Measurements from ENCODE around the gene TAF1B. TPM values are rescaled to one million over a fixed set of nuclear protein-coding genes. Genes with fewer than 3 reads are reported as not detected.

TAF1B gene
- total RNA-seq, 1 experiment from 2014 or later, result 29.9 TPM

DNA sequence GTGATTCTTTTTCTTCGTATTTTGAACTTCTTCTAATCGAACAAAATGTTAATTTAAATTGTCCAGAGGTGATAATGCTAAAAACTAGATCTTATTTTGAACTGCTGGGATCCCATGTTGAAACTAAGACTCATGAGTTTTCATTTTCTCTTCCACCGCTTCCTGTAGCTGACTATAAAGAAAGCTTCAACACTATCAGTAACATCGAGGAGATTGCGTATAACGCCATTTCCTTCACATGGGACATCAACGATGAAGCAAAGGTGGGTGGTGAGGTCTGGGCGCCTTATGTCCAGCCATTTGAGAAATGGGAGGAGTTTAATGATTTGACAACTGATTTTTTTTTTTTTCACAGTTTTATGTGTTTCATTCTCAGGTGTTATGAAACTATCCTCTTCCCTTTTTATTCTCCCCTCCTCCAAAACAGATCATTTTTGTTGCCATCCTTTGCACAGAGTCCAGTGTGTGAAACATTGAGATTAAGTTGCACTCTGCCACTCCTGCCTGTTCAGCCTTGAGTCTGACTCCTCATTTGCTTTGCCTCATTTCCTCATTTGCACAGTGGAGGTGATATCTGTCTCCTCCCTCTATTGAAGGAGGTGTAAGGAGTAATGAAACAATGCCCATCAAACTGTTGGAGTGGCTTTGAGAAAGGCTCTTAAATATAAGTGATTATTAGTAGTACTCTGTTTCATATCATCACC, 122.0 kb downstream of the TAF1B start:
- H3K79me2 ChIP-seq (ENCODE audit: insufficient read depth, low read length), result no peaks in the 10 kb centered on the region
- no peak overlapping the region for H2AFZ ChIP-seq (ENCODE audit: low read length)
- no peak overlapping the region for H3K14ac ChIP-seq (ENCODE audit: insufficient read depth, low read length)
- no peak overlapping the region for H3K23ac ChIP-seq (ENCODE audit: insufficient read length, low read depth, low read length)
- H3T11ph ChIP-seq (ENCODE audit: low read length), result no peak overlapping the region
- no peaks in the 10 kb centered on the region for H3K4me1 ChIP-seq (ENCODE audit: insufficient read depth, low read length)
- H3K27ac Mint-ChIP-seq, result no peak overlapping the region
- no peak for DNase-seq
- no peak overlapping the region for H4K91ac ChIP-seq (ENCODE audit: insufficient read length, low read depth, low read length)
- no peak overlapping the region for H3K9ac ChIP-seq (ENCODE audit: extremely low read depth, insufficient read length, low read length)
- no peak overlapping the region for H3K27ac ChIP-seq (ENCODE audit: insufficient read length, low read depth, low read length)
- H3K56ac ChIP-seq (ENCODE audit: insufficient read length, low read depth, low read length), result no peak overlapping the region
- no peaks in the 10 kb centered on the region for H3K27me3 ChIP-seq (ENCODE audit: insufficient read depth, low read length)
- no peaks in the 10 kb centered on the region for H3K27me3 Mint-ChIP-seq (ENCODE audit: low read depth)
- H3K4ac ChIP-seq (ENCODE audit: low read depth, low read length), result no peak overlapping the region
- no peak overlapping the region for H4K5ac ChIP-seq (ENCODE audit: insufficient read length, low read depth, low read length)
- no peaks in the 10 kb centered on the region for H3K9me3 Mint-ChIP-seq
- no peaks in the 10 kb centered on the region for H3K4me1 Mint-ChIP-seq
- H3K4me2 ChIP-seq (ENCODE audit: insufficient read depth, insufficient read length, low read length), result no peak overlapping the region
- no peak overlapping the region for H2AK5ac ChIP-seq (ENCODE audit: insufficient read length, low read length)
- no CpG with 5 or more reads among the region's 8 CpGs for WGBS (ENCODE audit: extremely low coverage, insufficient read length, low lambda C conversion rate)
- no peaks in the 10 kb centered on the region for H3K9me3 ChIP-seq (ENCODE audit: control insufficient read depth, low read depth, low read length)
- no peaks in the 10 kb centered on the region for H4K20me1 ChIP-seq (ENCODE audit: control insufficient read depth, insufficient read depth, insufficient read length)
- no peak overlapping the region for H4K8ac ChIP-seq (replicated peaks; ENCODE audit: insufficient read length, low read depth, low read length)
- H2BK5ac ChIP-seq (ENCODE audit: insufficient read length, low read length), result no peak overlapping the region
- no peaks in the 10 kb centered on the region; a peak in 1 of 7 replicates for H3K36me3 Mint-ChIP-seq (ENCODE audit: insufficient read depth in 1 of 3, low read depth in 3 of 3)
- no peaks in the 10 kb centered on the region for H3K79me1 ChIP-seq (ENCODE audit: insufficient read depth, low read depth, low read length, poor library complexity, severe bottlenecking)
- H2BK120ac ChIP-seq (ENCODE audit: low read depth, low read length, poor library complexity, severe bottlenecking), result no peak overlapping the region
- no peaks in the 10 kb centered on the region for H3K23me2 ChIP-seq (ENCODE audit: insufficient read length, low read depth, low read length, poor library complexity, severe bottlenecking)
- no peak overlapping the region for H2BK15ac ChIP-seq (ENCODE audit: low read depth, low read length)
- TF ChIP-seq, protein P1, sequence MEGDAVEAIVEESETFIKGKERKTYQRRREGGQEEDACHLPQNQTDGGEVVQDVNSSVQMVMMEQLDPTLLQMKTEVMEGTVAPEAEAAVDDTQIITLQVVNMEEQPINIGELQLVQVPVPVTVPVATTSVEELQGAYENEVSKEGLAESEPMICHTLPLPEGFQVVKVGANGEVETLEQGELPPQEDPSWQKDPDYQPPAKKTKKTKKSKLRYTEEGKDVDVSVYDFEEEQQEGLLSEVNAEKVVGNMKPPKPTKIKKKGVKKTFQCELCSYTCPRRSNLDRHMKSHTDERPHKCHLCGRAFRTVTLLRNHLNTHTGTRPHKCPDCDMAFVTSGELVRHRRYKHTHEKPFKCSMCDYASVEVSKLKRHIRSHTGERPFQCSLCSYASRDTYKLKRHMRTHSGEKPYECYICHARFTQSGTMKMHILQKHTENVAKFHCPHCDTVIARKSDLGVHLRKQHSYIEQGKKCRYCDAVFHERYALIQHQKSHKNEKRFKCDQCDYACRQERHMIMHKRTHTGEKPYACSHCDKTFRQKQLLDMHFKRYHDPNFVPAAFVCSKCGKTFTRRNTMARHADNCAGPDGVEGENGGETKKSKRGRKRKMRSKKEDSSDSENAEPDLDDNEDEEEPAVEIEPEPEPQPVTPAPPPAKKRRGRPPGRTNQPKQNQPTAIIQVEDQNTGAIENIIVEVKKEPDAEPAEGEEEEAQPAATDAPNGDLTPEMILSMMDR (conservative IDR thresholded peaks at IDR 0.05), result no peak
- no peak overlapping the region for H2BK20ac ChIP-seq (ENCODE audit: low read depth, low read length, poor library complexity, severe bottlenecking)
- no peak overlapping the region for H3K18ac ChIP-seq (ENCODE audit: insufficient read length, low read depth, low read length)
- H2BK12ac ChIP-seq (ENCODE audit: insufficient read length, low read depth, low read length), result no peak overlapping the region
- H3K4me3 Mint-ChIP-seq, result no peak overlapping the region
